Ascending aorta (tissue), 2 donors: ENCODE data around the gene SPACA1. TPM values are rescaled to one million over a fixed set of nuclear protein-coding genes. Genes with fewer than 3 reads are reported as not detected.

Experiments used
- DNase-seq, 2 donors: peaks; one replicate each; pipeline ENCODE4 v3.0.0-alpha.2; 2019; ENCODE audit warnings: low spot score in 2 of 2
- H3K27ac ChIP-seq, 2 donors: fragments of 200-600 bp; sonication (generic); one replicate each; pipeline ENCODE4 v1.5.1; 2016 to 2017; ENCODE audit warnings: mild to moderate bottlenecking in 1 of 2
- H3K27me3 ChIP-seq: fragments of 200-600 bp; sonication (generic); one replicate; pipeline ENCODE4 v1.5.1; 2017
- H3K36me3 ChIP-seq, 2 donors: fragments of 200-600 bp; sonication (generic); one replicate each; pipeline ENCODE4 v1.5.1; 2016
- H3K4me1 ChIP-seq, 2 donors: fragments of 200-600 bp; sonication (generic); one replicate each; pipeline ENCODE4 v1.5.1; 2016 to 2017; ENCODE audit warnings: mild to moderate bottlenecking in 1 of 2
- H3K4me3 ChIP-seq, 2 donors: fragments of 200-600 bp; sonication (generic); one replicate each; pipeline ENCODE4 v1.5.1; 2016 to 2017; ENCODE audit warnings: mild to moderate bottlenecking in 1 of 2
- H3K9me3 ChIP-seq, 2 donors: fragments of 200-600 bp; sonication (generic); one replicate each; pipeline ENCODE4 v1.5.1; 2016
- intact Hi-C: fragments of 100-400 bp; cut with DNase I; formaldehyde crosslinking; loops from one replicate; pipeline ENCODE4 v1.15.1; 2023
- total RNA-seq: library from RNA; depleted of rRNA; stranded (reverse); fragments of >200 nt; gene quantifications from one replicate; pipeline ENCODE4 v1.1.0, GENCODE V29; 2016
- TF ChIP-seq, protein P1 (sequence below), 3 experiments: fragments of 200-600 bp in 2 of 3; fragments of 450-650 bp in 1 of 3; sonication (generic) in 2 of 3; IDR thresholded peaks; one replicate each; pipeline ENCODE4 v1.5.1; 2016 to 2019; ENCODE audit warnings: antibody characterized with exemption in 3 of 3, mild to moderate bottlenecking in 1 of 3, moderate library complexity in 1 of 3

The SPACA1 gene
- total RNA-seq, 1 donor from 2014 or later, result not detected

DNA sequence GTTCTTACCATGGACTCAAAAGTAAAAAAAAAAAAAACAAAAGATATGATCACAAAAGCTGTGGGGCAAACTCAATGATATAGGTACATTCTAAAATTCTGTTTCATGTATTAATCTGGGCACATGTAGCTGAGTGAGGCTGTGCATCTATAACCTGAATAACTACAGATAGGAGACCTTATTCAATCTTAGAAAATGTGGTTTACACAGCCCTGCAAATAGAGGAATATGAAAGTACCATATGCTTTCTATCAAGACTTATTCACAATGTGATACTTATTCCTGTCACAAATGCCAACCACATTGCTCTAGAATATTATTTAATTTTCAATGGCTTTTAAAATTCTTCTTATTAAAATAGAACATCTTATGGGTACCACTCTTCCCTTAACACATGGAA, 3.1 kb upstream of the SPACA1 start:
- DNase-seq, result no peak
- H3K27me3 ChIP-seq, result no peaks in the 10 kb centered on the region
- no peaks in the 10 kb centered on the region for H3K4me1 ChIP-seq
- H3K36me3 ChIP-seq, result no peaks in the 10 kb centered on the region
- no peak overlapping the region for H3K4me3 ChIP-seq
- TF ChIP-seq, protein P1, sequence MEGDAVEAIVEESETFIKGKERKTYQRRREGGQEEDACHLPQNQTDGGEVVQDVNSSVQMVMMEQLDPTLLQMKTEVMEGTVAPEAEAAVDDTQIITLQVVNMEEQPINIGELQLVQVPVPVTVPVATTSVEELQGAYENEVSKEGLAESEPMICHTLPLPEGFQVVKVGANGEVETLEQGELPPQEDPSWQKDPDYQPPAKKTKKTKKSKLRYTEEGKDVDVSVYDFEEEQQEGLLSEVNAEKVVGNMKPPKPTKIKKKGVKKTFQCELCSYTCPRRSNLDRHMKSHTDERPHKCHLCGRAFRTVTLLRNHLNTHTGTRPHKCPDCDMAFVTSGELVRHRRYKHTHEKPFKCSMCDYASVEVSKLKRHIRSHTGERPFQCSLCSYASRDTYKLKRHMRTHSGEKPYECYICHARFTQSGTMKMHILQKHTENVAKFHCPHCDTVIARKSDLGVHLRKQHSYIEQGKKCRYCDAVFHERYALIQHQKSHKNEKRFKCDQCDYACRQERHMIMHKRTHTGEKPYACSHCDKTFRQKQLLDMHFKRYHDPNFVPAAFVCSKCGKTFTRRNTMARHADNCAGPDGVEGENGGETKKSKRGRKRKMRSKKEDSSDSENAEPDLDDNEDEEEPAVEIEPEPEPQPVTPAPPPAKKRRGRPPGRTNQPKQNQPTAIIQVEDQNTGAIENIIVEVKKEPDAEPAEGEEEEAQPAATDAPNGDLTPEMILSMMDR (IDR thresholded peaks at IDR 0.05), result no peak
- no peak overlapping the region for H3K27ac ChIP-seq
- H3K9me3 ChIP-seq, result no peaks in the 10 kb centered on the region
- intact Hi-C loops, result no loop called here

DNA sequence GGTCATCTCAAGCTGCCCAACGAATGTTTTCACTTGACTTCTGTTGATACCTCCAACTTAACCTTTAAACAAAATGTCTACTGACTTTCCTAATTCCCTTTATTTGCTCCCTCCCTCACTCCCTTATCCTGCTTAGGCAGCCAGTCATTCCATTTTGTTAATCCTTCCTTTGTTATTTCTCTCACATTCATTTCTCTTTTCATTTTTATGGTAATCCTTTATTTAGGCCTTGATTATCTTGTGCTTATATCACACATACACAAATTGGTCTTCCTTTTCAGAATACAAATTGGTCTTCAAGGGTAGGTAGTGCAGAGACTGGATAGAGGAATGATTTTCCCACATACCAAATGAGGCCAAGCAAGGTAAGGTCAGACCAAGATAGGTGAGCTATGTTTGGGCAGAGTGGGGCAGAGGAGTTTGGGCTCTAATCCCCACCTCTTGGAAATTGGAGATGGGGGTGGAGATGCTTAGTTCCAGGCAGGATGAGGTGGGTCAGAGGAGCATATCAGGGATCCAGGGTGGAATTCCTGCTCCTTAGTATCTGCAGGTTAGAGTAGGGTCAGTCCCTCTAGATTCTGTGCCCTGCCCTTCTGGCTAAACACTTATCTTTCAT, 2.0 kb upstream of the SPACA1 start:
- Histone ChIP-seq H3K27me3 (no peaks in the 10 kb centered on the region), H3K9me3 (no peaks in the 10 kb centered on the region), H3K4me3 (no peak overlapping the region), H3K27ac (no peak overlapping the region), H3K4me1 (no peaks in the 10 kb centered on the region), H3K36me3 (no peaks in the 10 kb centered on the region)
- intact Hi-C loops, result no loop called here
- TF ChIP-seq, protein P1 (IDR thresholded peaks at IDR 0.05), result no peak
- no peak for DNase-seq

DNA sequence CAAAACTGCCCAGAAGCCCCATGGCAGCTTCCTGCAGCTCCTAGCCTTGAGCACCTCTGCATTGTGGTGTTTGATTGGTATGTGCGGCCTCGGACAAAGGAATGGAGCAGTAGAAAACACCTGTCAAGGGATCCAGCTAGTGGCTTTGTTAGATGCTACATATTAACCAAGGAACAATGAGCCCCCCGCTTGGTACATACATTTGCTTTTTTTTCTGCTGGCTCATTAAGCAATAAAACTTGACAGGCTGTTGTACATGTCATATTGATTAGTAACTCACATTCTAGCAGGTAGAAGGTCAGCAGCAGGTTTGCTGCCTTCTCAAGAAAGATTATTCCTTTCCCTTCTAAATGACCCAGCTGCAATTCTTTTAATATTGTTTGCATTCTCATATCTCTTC, 937 bp downstream of the SPACA1 start:
- intact Hi-C loops, result no loop called here
- TF ChIP-seq, protein P1 (IDR thresholded peaks at IDR 0.05), result no peak
- no peaks in the 10 kb centered on the region for H3K36me3 ChIP-seq
- no peak overlapping the region for H3K27ac ChIP-seq
- no peak for DNase-seq
- no peak overlapping the region for H3K4me3 ChIP-seq
- H3K4me1 ChIP-seq, result no peaks in the 10 kb centered on the region
- no peaks in the 10 kb centered on the region for H3K27me3 ChIP-seq
- H3K9me3 ChIP-seq, result no peaks in the 10 kb centered on the region

DNA sequence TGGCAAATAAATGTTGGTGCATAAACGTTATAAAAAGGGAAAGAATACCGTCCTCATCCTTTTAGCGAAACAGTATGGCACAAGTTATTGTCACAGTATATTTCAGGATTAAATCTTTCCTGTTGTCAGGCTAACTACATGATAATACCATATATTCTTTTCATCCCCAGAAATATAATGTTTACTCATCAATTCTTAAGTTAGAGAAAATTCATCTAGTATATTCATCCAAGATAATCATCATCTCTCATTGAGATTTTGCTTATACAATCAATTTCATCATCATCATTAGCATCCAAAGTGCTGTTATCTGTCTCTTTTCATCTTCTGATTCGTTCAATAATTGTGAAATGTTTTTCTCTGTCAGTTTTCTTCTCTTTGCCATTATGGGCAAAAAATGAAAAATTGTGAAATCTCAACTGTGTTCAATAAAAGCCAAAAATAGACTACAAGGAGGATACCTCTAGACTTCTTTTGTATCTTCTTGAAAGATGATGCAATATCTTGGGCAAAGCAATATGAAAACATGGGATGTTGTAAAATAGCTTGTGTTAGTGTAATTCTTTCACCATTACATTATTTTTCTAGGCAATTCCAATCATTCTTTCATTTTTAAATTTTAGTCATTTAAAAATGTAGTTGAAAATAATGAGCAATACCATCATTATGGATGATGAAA, 2.6 kb downstream of the SPACA1 start:
- Histone ChIP-seq H3K4me3 (no peak overlapping the region), H3K4me1 (no peaks in the 10 kb centered on the region), H3K27ac (no peak overlapping the region), H3K9me3 (no peaks in the 10 kb centered on the region), H3K36me3 (no peaks in the 10 kb centered on the region), H3K27me3 (no peaks in the 10 kb centered on the region)
- no peak for DNase-seq
- intact Hi-C loops, result no loop called here
- TF ChIP-seq, protein P1 (IDR thresholded peaks at IDR 0.05), result no peak

DNA sequence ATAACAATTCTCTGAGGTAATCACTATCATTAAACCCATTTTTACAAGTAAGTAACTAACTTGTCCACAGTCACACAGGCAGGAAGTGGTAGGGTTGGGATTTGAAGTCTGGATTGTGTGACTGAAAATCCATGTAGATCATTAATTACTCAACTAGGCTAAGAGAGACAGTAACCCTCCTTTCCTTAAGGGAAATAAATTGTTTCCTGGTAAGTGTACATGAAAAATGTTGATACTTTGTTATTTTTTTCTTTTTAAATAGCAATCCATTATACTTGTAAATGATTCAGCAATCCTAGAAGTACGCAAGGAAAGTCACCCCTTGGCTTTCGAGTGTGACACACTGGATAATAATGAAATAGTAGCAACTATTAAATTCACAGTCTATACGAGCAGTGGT, 11.6 kb downstream of the SPACA1 start:
- no peaks in the 10 kb centered on the region for H3K4me1 ChIP-seq
- intact Hi-C loops, result no loop called here
- H3K9me3 ChIP-seq, result no peaks in the 10 kb centered on the region
- TF ChIP-seq, protein P1 (IDR thresholded peaks at IDR 0.05), result no peak
- H3K36me3 ChIP-seq, result no peaks in the 10 kb centered on the region
- no peak for DNase-seq
- no peak overlapping the region for H3K27ac ChIP-seq
- H3K4me3 ChIP-seq, result no peak overlapping the region
- H3K27me3 ChIP-seq, result no peaks in the 10 kb centered on the region
